Uterus (tissue), 2 donors: Measurements from ENCODE around the gene B4GALT4.

Experiments
- CTCF ChIP-seq, 4 experiments: fragments of 200-600 bp in 2 of 4; fragments of 450-650 bp in 2 of 4; sonication (generic) in 2 of 4; IDR thresholded peaks; one replicate each; pipeline ENCODE4 v1.5.1; 2016 to 2019; ENCODE audit warnings: antibody characterized with exemption in 4 of 4, mild to moderate bottlenecking in 2 of 4, moderate library complexity in 1 of 4
- POLR2A ChIP-seq, 2 donors: fragments of 450-650 bp; IDR thresholded peaks; one replicate each; pipeline ENCODE4 v1.6.1; 2016; ENCODE audit warnings: antibody characterized with exemption in 2 of 2, mild to moderate bottlenecking in 1 of 2, moderate library complexity in 1 of 2

GRCh38 chr3:119227070-119227850, 13.4 kb downstream of the B4GALT4 start:
- TF ChIP-seq CTCF (IDR thresholded peaks at IDR 0.05) (no peak), POLR2A (IDR thresholded peaks at IDR 0.05) (no peak)
